Caco-2 (cell line): ENCODE results near the gene HUWE1. TPM values are rescaled to one million over a fixed set of nuclear protein-coding genes. Genes with fewer than 3 reads are reported as not detected.
A peak's percentile ranks its signal among the peaks of the same experiment; 100 is the strongest.

Source experiments
- BruUV-seq: library from RNA; stranded (reverse); fragments of 400-500 nt; replicated peaks from 2 replicates; lab custom pipeline; 2021; lab: Mats Ljungman, UMichigan
- CTCF ChIA-PET: fragments of 300-600 bp; sonication (Branson Sonifier 250); formaldehyde crosslinking; loops from one replicate; lab custom pipeline; 2022; ENCODE audit warnings: antibody characterized with exemption; lab: Charles Lee
- POLR2A ChIA-PET: fragments of 300-600 bp; sonication (Branson Sonifier 250); formaldehyde crosslinking; loops from one replicate; lab custom pipeline; 2022; ENCODE audit warnings: antibody characterized with exemption; lab: Charles Lee
- DNase-seq, 2 experiments: peaks; one replicate each; pipeline versions ENCODE4 v3.0.0 to v3.0.0-alpha.2; 2020 to 2022
- H3K27me3 ChIP-seq: replicated peaks from 2 replicates; pipeline ENCODE4 v1.6.0; 2011; ENCODE audit warnings: low read length; ENCODE audit not compliant: control insufficient read depth, insufficient read depth
- H3K36me3 ChIP-seq: 2 replicates; pipeline ENCODE4 v1.5.1; 2011; ENCODE audit warnings: low read length; ENCODE audit not compliant: control insufficient read depth, insufficient read depth
- H3K4me1 ChIP-seq: fragments of 250-450 bp; sonication (Bioruptor Pico); 2 replicates; pipeline ENCODE4 v1.5.1; 2020; ENCODE audit warnings: mild to moderate bottlenecking
- H3K4me3 ChIP-seq: 2 replicates; pipeline ENCODE4 v1.5.1; 2011; ENCODE audit warnings: low read depth, mild to moderate bottlenecking, control low read depth, low read length
- H3K9me3 ChIP-seq: fragments of 250-450 bp; sonication (Bioruptor Pico); 2 replicates; pipeline ENCODE4 v1.5.1; 2020; ENCODE audit warnings: mild to moderate bottlenecking, moderate library complexity
- H3K27ac Mint-ChIP-seq: one replicate; pipeline ENCODE4 v1.8.0; 2022; ENCODE audit warnings: mixed read lengths; ENCODE audit not compliant: unreplicated experiment
- H3K27me3 Mint-ChIP-seq: one replicate; pipeline ENCODE4 v1.8.0; 2022; ENCODE audit warnings: mixed read lengths; ENCODE audit not compliant: insufficient read depth, unreplicated experiment
- H3K36me3 Mint-ChIP-seq: one replicate; pipeline ENCODE4 v1.8.0; 2022; ENCODE audit warnings: mild to moderate bottlenecking, mixed read lengths; ENCODE audit not compliant: insufficient read depth, unreplicated experiment
- H3K4me1 Mint-ChIP-seq: one replicate; pipeline ENCODE4 v1.8.0; 2022; ENCODE audit warnings: low read depth, mixed read lengths; ENCODE audit not compliant: unreplicated experiment
- H3K4me3 Mint-ChIP-seq: one replicate; pipeline ENCODE4 v1.8.0; 2022; ENCODE audit warnings: mild to moderate bottlenecking, moderate library complexity, mixed read lengths; ENCODE audit not compliant: unreplicated experiment
- H3K9me3 Mint-ChIP-seq: one replicate; pipeline ENCODE4 v1.8.0; 2022; ENCODE audit warnings: mixed read lengths; ENCODE audit not compliant: unreplicated experiment
- CTCF ChIP-seq, 2 experiments: fragments of 200-600 bp in 1 of 2; IDR thresholded peaks; 1 replicate in 1 of 2; 2 replicates in 1 of 2; pipeline versions ENCODE4 v1.5.1 to v1.8.0; 2011 to 2022; ENCODE audit warnings: antibody characterized with exemption in 1 of 2, control low read depth in 1 of 2, inconsistent platforms in 1 of 2, low read depth in 1 of 2, low read length in 1 of 2, mild to moderate bottlenecking in 1 of 2, moderate library complexity in 1 of 2; ENCODE audit not compliant: insufficient read depth in 1 of 2, severe bottlenecking in 1 of 2, unreplicated experiment in 1 of 2
- intact Hi-C: fragments of 100-400 bp; cut with micrococcal nuclease; formaldehyde crosslinking; loops from one replicate; pipeline ENCODE4 v1.10.0; 2022; ENCODE audit not compliant: unreplicated experiment
- total RNA-seq: library from RNA; stranded (reverse); gene quantifications from 2 replicates; pipeline ENCODE4 v1.2.3, GENCODE V29; 2022

HUWE1 gene
- total RNA-seq, 1 experiment from 2014 or later = 222 TPM

DNA sequence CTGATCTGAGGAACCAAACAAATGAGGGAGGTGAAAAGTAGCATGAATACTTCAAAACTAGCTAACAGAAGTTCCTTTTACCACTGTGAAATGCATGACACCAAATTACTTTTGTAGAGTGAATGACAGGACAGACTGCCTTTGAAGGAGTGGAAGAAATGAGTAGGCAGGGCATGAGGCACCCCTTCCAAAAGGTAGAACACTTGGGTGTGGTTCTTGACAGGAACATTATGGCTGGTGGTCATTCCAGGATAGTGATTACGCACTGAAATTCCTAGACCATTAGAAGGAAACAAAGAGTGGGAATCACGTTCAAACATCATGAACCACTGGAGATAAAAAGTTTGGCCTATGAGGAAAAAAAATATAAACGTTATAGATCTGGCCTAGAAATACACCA lies 4.9 kb downstream of the HUWE1 start:
- no peaks in the 10 kb centered on the region for H3K27me3 Mint-ChIP-seq
- Histone ChIP-seq H3K36me3 (peaks cover 1% of the 10 kb centered on the region), H3K9me3 (no peaks in the 10 kb centered on the region), H3K27me3 (no peaks in the 10 kb centered on the region), H3K4me3 (no peak overlapping the region), H3K4me1 (no peaks in the 10 kb centered on the region)
- H3K27ac Mint-ChIP-seq = no peak overlapping the region
- H3K9me3 Mint-ChIP-seq = no peaks in the 10 kb centered on the region
- BruUV-seq = no TSS peak
- peaks cover 66% of the 10 kb centered on the region for H3K36me3 Mint-ChIP-seq
- no peak for DNase-seq
- intact Hi-C loops = loop anchor here (5.0 to 10.0 kb wide), 3 partner anchors 151 to 599 kb away; partner anchors contain the start of genes PHF8 and TSPYL2
- H3K4me1 Mint-ChIP-seq = peaks cover 6% of the 10 kb centered on the region
- POLR2A ChIA-PET = no interaction called here
- CTCF ChIA-PET = no interaction called here
- TF ChIP-seq CTCF (IDR thresholded peaks at IDR 0.05; ENCODE audit: insufficient read depth in 1 of 2, low read depth in 1 of 2, low read length in 1 of 2, severe bottlenecking in 1 of 2, unreplicated experiment in 1 of 2) = no peak
- peak overlapping the region; percentile 94 for H3K4me3 Mint-ChIP-seq

DNA sequence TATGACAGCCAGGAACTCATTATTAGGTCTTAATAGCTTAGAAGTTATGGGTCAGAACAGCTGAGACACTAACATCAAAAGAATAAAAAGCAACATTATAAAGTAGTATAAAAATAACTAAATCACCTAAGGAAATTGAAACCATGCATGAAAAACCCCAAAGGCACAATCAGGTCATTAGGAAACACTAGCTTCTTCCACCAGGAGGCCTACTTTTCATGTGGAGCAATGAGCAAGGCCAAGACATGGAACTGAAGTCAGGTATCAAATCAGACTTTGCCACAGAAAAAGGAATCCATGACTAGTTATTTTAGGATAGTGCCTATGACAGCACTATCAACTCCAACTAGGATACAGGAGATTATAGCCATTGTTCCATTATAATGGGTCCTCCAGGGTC lies 7.9 kb downstream of the HUWE1 start:
- H3K4me1 Mint-ChIP-seq = peaks cover 6% of the 10 kb centered on the region
- no peak for DNase-seq

GRCh38 chrX:53677286-53677685 lies 9.2 kb downstream of the HUWE1 start:
- POLR2A ChIA-PET = no interaction called here
- Histone ChIP-seq H3K4me1 (no peaks in the 10 kb centered on the region), H3K9me3 (no peaks in the 10 kb centered on the region), H3K4me3 (no peak overlapping the region), H3K36me3 (peaks cover 1% of the 10 kb centered on the region), H3K27me3 (no peaks in the 10 kb centered on the region)
- CTCF ChIA-PET = no interaction called here
- no TSS peak for BruUV-seq
- no peak overlapping the region for H3K27ac Mint-ChIP-seq
- H3K27me3 Mint-ChIP-seq = no peaks in the 10 kb centered on the region
- intact Hi-C loops = no loop called here
- no peak for DNase-seq
- peaks cover 4% of the 10 kb centered on the region for H3K4me1 Mint-ChIP-seq
- no peak overlapping the region for H3K4me3 Mint-ChIP-seq
- TF ChIP-seq CTCF (IDR thresholded peaks at IDR 0.05; ENCODE audit: insufficient read depth in 1 of 2, low read depth in 1 of 2, low read length in 1 of 2, severe bottlenecking in 1 of 2, unreplicated experiment in 1 of 2) = no peak
- peaks cover 65% of the 10 kb centered on the region for H3K36me3 Mint-ChIP-seq
- H3K9me3 Mint-ChIP-seq = no peaks in the 10 kb centered on the region

More for the DNA sequence above, 7.9 kb downstream of the HUWE1 start:
- POLR2A ChIA-PET = no interaction called here
- TF ChIP-seq CTCF (IDR thresholded peaks at IDR 0.05; ENCODE audit: insufficient read depth in 1 of 2, low read depth in 1 of 2, low read length in 1 of 2, severe bottlenecking in 1 of 2, unreplicated experiment in 1 of 2) = peak in 1 of 2 experiments; percentile 21
- no peaks in the 10 kb centered on the region for H3K9me3 Mint-ChIP-seq
- H3K27me3 Mint-ChIP-seq = no peaks in the 10 kb centered on the region
- H3K27ac Mint-ChIP-seq = no peak overlapping the region
- no TSS peak for BruUV-seq
- Histone ChIP-seq H3K36me3 (peaks cover 1% of the 10 kb centered on the region), H3K4me3 (no peak overlapping the region), H3K9me3 (no peaks in the 10 kb centered on the region), H3K4me1 (no peaks in the 10 kb centered on the region), H3K27me3 (no peaks in the 10 kb centered on the region)
- CTCF ChIA-PET = interaction anchor here (0.5 to 1.1 kb wide), 2 partner anchors 9 to 17 kb away, joined by 3 read pairs; no protein-coding TSS in a partner anchor
- intact Hi-C loops = no loop called here
- H3K4me3 Mint-ChIP-seq = no peak overlapping the region
- H3K36me3 Mint-ChIP-seq = peaks cover 64% of the 10 kb centered on the region
